H1 (cell line): Measurements from ENCODE around the gene JAKMIP2. TPM values are rescaled to one million over a fixed set of nuclear protein-coding genes. Genes with fewer than 3 reads are reported as not detected.

ENCODE experiments used
- CTCF ChIA-PET: fragments of 300-600 bp; sonication (Branson Sonifier 250); formaldehyde crosslinking; loops from one replicate; lab custom pipeline; 2021; ENCODE audit not compliant: partially characterized antibody; lab: Charles Lee
- POLR2A ChIA-PET: fragments of 300-600 bp; sonication (Branson Sonifier 250); formaldehyde crosslinking; loops from one replicate; lab custom pipeline; 2021; ENCODE audit warnings: inconsistent platforms; ENCODE audit not compliant: partially characterized antibody; lab: Charles Lee
- DNase-seq, 2 experiments: peaks; one replicate each; pipeline versions ENCODE4 v3.0.0 to v3.0.0-alpha.2; 2010 to 2022; ENCODE audit warnings: low spot score in 2 of 2, low read depth in 1 of 2, mixed read lengths in 1 of 2
- FAIRE-seq: peaks from 2 replicates; lab custom pipeline; 2011; peaks lifted over from hg19 to GRCh38; lab: Jason Lieb, UNC
- H2AFZ ChIP-seq: 2 replicates; pipeline ENCODE4 v1.8.1; 2012; ENCODE audit warnings: low read length, inconsistent platforms
- H2AK5ac ChIP-seq: 2 replicates; pipeline ENCODE4 v1.6.1; 2013; ENCODE audit warnings: low read depth, low read length
- H2BK120ac ChIP-seq: replicated peaks from 2 replicates; pipeline ENCODE3; 2013; ENCODE audit warnings: low read depth, low read length, inconsistent platforms
- H2BK12ac ChIP-seq: 2 replicates; pipeline ENCODE4 v1.6.1; 2013; ENCODE audit warnings: low read depth, low read length
- H2BK15ac ChIP-seq: 2 replicates; pipeline ENCODE4 v1.6.1; 2013; ENCODE audit warnings: low read length
- H2BK20ac ChIP-seq: 2 replicates; pipeline ENCODE4 v1.6.1; 2013; ENCODE audit warnings: low read length
- H2BK5ac ChIP-seq: 2 replicates; pipeline ENCODE4 v1.6.1; 2013; ENCODE audit warnings: low read depth, low read length
- H3K14ac ChIP-seq: 2 replicates; pipeline ENCODE4 v1.6.1; 2013; ENCODE audit warnings: inconsistent platforms; ENCODE audit not compliant: insufficient read length
- H3K18ac ChIP-seq: 2 replicates; pipeline ENCODE4 v1.6.1; 2013; ENCODE audit warnings: low read length; ENCODE audit errors: extremely low read depth
- H3K23ac ChIP-seq: 2 replicates; pipeline ENCODE4 v1.6.1; 2013; ENCODE audit warnings: inconsistent platforms; ENCODE audit not compliant: insufficient read length
- H3K23me2 ChIP-seq: 2 replicates; pipeline ENCODE4 v1.6.1; 2013; ENCODE audit warnings: low read depth, low read length
- H3K27ac ChIP-seq: 2 replicates; pipeline ENCODE4 v1.6.1; 2011; ENCODE audit warnings: low read depth, low read length, inconsistent platforms
- H3K27me3 ChIP-seq, 4 experiments: replicated peaks in 1 of 4; 1 replicate in 1 of 4; 2 replicates in 3 of 4; pipeline versions ENCODE4 v1.6.1 to v1.8.1; 2011 to 2013; ENCODE audit warnings: low read length in 3 of 4, mild to moderate bottlenecking in 3 of 4, inconsistent platforms in 2 of 4, mixed read lengths in 2 of 4, moderate library complexity in 1 of 4; ENCODE audit not compliant: control insufficient read depth in 3 of 4, insufficient read depth in 3 of 4; ENCODE audit errors: extremely low read depth in 1 of 4
- H3K36me3 ChIP-seq, 4 experiments: 2 replicates each; pipeline versions ENCODE4 v1.6.1 to v1.8.1; 2011 to 2013; ENCODE audit warnings: mild to moderate bottlenecking in 4 of 4, low read length in 3 of 4, moderate library complexity in 2 of 4, control low read depth in 1 of 4, inconsistent platforms in 1 of 4; ENCODE audit not compliant: insufficient read depth in 4 of 4, control insufficient read depth in 2 of 4
- H3K4ac ChIP-seq: replicated peaks from 2 replicates; pipeline ENCODE3; 2013; ENCODE audit warnings: low read length, low read depth, mixed read lengths, inconsistent platforms; ENCODE audit not compliant: insufficient read length
- H3K4me1 ChIP-seq, 4 experiments: replicated peaks in 1 of 4; 1 replicate in 1 of 4; 2 replicates in 3 of 4; pipeline versions ENCODE4 v1.6.1 to v1.8.1; 2011 to 2013; ENCODE audit warnings: low read length in 3 of 4, inconsistent platforms in 2 of 4, mixed read lengths in 1 of 4; ENCODE audit not compliant: insufficient read depth in 4 of 4, control insufficient read depth in 3 of 4
- H3K4me2 ChIP-seq, 2 experiments: 2 replicates each; pipeline versions ENCODE4 v1.6.1 to v1.8.1; 2011 to 2013; ENCODE audit warnings: low read depth in 2 of 2, low read length in 2 of 2, control low read depth in 1 of 2, inconsistent platforms in 1 of 2, mild to moderate bottlenecking in 1 of 2; ENCODE audit not compliant: insufficient read depth in 1 of 2
- H3K4me3 ChIP-seq, 4 experiments: fragments of 200-600, 300-600 bp in 1 of 4; sonication (generic), shearing (Covaris generic), sonication (Bioruptor Twin) in 1 of 4; 2 replicates each; pipeline versions ENCODE4 v1.5.1 to v1.8.1; 2011 to 2016; ENCODE audit warnings: low read length in 4 of 4, low read depth in 3 of 4, control low read depth in 2 of 4, inconsistent platforms in 2 of 4, mild to moderate bottlenecking in 2 of 4, mixed read lengths in 1 of 4, moderate library complexity in 1 of 4; ENCODE audit not compliant: insufficient read depth in 2 of 4; ENCODE audit errors: extremely low read depth in 1 of 4
- H3K56ac ChIP-seq: replicated peaks from 2 replicates; pipeline ENCODE3; 2013; ENCODE audit warnings: low read depth, mild to moderate bottlenecking, mixed read lengths, low read length, inconsistent platforms; ENCODE audit not compliant: insufficient read length
- H3K79me1 ChIP-seq: 2 replicates; pipeline ENCODE4 v1.6.1; 2013; ENCODE audit warnings: low read depth, low read length, control low read depth
- H3K79me2 ChIP-seq, 2 experiments: 2 replicates each; pipeline versions ENCODE4 v1.6.1 to v1.8.1; 2012 to 2013; ENCODE audit warnings: low read length in 2 of 2, mild to moderate bottlenecking in 2 of 2, inconsistent platforms in 1 of 2; ENCODE audit not compliant: insufficient read depth in 2 of 2, control insufficient read depth in 1 of 2
- H3K9ac ChIP-seq, 4 experiments: replicated peaks in 1 of 4; 1 replicate in 1 of 4; 2 replicates in 3 of 4; pipeline versions ENCODE4 v1.6.1 to v1.8.1; 2011 to 2013; ENCODE audit warnings: low read depth in 3 of 4, low read length in 3 of 4, control low read depth in 2 of 4, mild to moderate bottlenecking in 2 of 4, moderate library complexity in 2 of 4, inconsistent platforms in 1 of 4; ENCODE audit errors: extremely low read depth in 1 of 4
- H3K9me3 ChIP-seq, 2 experiments: 2 replicates each; pipeline versions ENCODE4 v1.6.1 to v1.8.1; 2012 to 2013; ENCODE audit warnings: mild to moderate bottlenecking in 2 of 2, moderate library complexity in 2 of 2, control low read depth in 1 of 2, inconsistent platforms in 1 of 2, low read depth in 1 of 2, low read length in 1 of 2, mixed read lengths in 1 of 2; ENCODE audit not compliant: insufficient read depth in 2 of 2
- H4K20me1 ChIP-seq, 2 experiments: replicated peaks in 1 of 2; 2 replicates each; pipeline versions ENCODE3 to v1.8.1; 2011 to 2013; ENCODE audit warnings: inconsistent platforms in 2 of 2, low read length in 2 of 2, mild to moderate bottlenecking in 1 of 2; ENCODE audit not compliant: insufficient read depth in 2 of 2, control insufficient read depth in 1 of 2
- H4K5ac ChIP-seq: 2 replicates; pipeline ENCODE4 v1.6.1; 2013; ENCODE audit warnings: low read length, low read depth, mixed read lengths, inconsistent platforms; ENCODE audit not compliant: insufficient read length
- H4K8ac ChIP-seq: 2 replicates; pipeline ENCODE4 v1.8.0; 2013; ENCODE audit warnings: mild to moderate bottlenecking, moderate library complexity, low read length, inconsistent platforms; ENCODE audit not compliant: insufficient read depth; ENCODE audit errors: extremely low read depth
- H4K91ac ChIP-seq: replicated peaks from 2 replicates; pipeline ENCODE3; 2013; ENCODE audit warnings: low read length, mixed read lengths, inconsistent platforms; ENCODE audit not compliant: insufficient read length
- CEBPB ChIP-seq: IDR thresholded peaks from 2 replicates; pipeline ENCODE4 v1.6.1; 2012; ENCODE audit warnings: low read depth, low read length
- FOSL1 ChIP-seq: IDR thresholded peaks from 2 replicates; pipeline ENCODE4 v1.6.1; 2011; ENCODE audit warnings: mild to moderate bottlenecking, low read depth, low read length, moderate library complexity; ENCODE audit not compliant: insufficient read depth
- YY1 ChIP-seq: IDR thresholded peaks from 2 replicates; pipeline ENCODE4 v1.6.1; 2011; ENCODE audit warnings: low read depth, mild to moderate bottlenecking, low read length
- WGBS, 2 experiments: shearing (Covaris generic) in 1 of 2; methylation state at CpG; one replicate each; pipeline versions ENCODE4 v1.1.6 to v1.1.7; 2013 to 2015; ENCODE audit warnings: low lambda C conversion rate in 2 of 2, mixed read lengths in 2 of 2, inconsistent platforms in 1 of 2, low coverage in 1 of 2, missing lambda C conversion rate in 1 of 2; ENCODE audit not compliant: insufficient replicate concordance in 2 of 2, insufficient coverage in 1 of 2, insufficient read length in 1 of 2; ENCODE audit errors: extremely low coverage in 1 of 2, missing lambda C conversion rate in 1 of 2; 5-methylcytosine and 5-hydroxymethylcytosine counted together
- polyA plus RNA-seq, 7 experiments: library from polyadenylated mRNA; depleted of rRNA in 3 of 7; stranded (reverse) in 5 of 7; unstranded in 2 of 7; fragments of >200 nt in 5 of 7; fragments of 200-250 nt in 2 of 7; gene quantifications; 1 replicate in 5 of 7; 2 replicates in 1 of 7; 4 replicates in 1 of 7; pipeline versions ENCODE4 v1.2.1 to v1.2.3, GENCODE V29; 2011 to 2013; ENCODE audit warnings: missing spikeins in 2 of 7, mixed read lengths in 2 of 7
- total RNA-seq: library from RNA; stranded (reverse); fragmentation: NEBNext Ultra II Directional; extraction: Animal tissue kit (Norgen Biotek cat#: 25700); gene quantifications from 2 replicates; pipeline ENCODE4 v1.2.1, GENCODE V29; 2021

Gene JAKMIP2
- total and polyA plus RNA-seq, 2 of the 8 experiments (the other 6 are each of a cell fraction or from before 2014, with no cell fraction given), result 2.4 to 13.6 TPM

- no peak overlapping the region for H2BK5ac ChIP-seq
- H3K4me1 ChIP-seq, result peaks cover 0 to 1% (median 0%) of the 10 kb centered on the region in 4 experiments; a peak in 3 of 7 replicates
- POLR2A ChIA-PET, result interaction anchor here (1.6 to 1.9 kb wide), 2 partner anchors 10 to 44 kb away, joined by 3 to 4 read pairs; no protein-coding TSS in a partner anchor
- no peak overlapping the region for H2BK15ac ChIP-seq
- no peak overlapping the region for H4K8ac ChIP-seq
- H2BK12ac ChIP-seq, result no peak overlapping the region
- 81% methylated on average over 4 of the region's 4 CpGs; no CpG with 5 or more reads in 1 of the 2 experiments for WGBS, 2 experiments
- H4K5ac ChIP-seq, result no peak overlapping the region
- H3K4ac ChIP-seq, result no peak overlapping the region
- no peak overlapping the region for H3K56ac ChIP-seq
- H4K91ac ChIP-seq, result no peak overlapping the region
- no peak overlapping the region for H3K23ac ChIP-seq
- no peak overlapping the region for H2BK20ac ChIP-seq
- no peak overlapping the region for H2BK120ac ChIP-seq
- no peak overlapping the region for H2AFZ ChIP-seq
- no peaks in the 10 kb centered on the region for H4K20me1 ChIP-seq
- no peak overlapping the region for H3K18ac ChIP-seq
- FAIRE-seq (no peak), DNase-seq (no peak)
- H3K23me2 ChIP-seq, result no peaks in the 10 kb centered on the region
- H3K4me2 ChIP-seq, result no peak overlapping the region
- H2AK5ac ChIP-seq, result no peak overlapping the region
- no peak overlapping the region for H3K9ac ChIP-seq
- H3K4me3 ChIP-seq, result no peak overlapping the region
- H3K79me1 ChIP-seq, result no peaks in the 10 kb centered on the region
- H3K79me2 ChIP-seq, result peaks cover 0 to 6% of the 10 kb centered on the region in 2 experiments; a peak in 1 of 4 replicates
- H3K27me3 ChIP-seq, result no peaks in the 10 kb centered on the region
- H3K9me3 ChIP-seq, result no peaks in the 10 kb centered on the region
- no peak overlapping the region for H3K14ac ChIP-seq
- no peak overlapping the region for H3K27ac ChIP-seq
- CTCF ChIA-PET, result interaction anchor here (0.9 to 1.0 kb wide), 2 partner anchors 24 to 90 kb away, joined by 3 to 4 read pairs; no protein-coding TSS in a partner anchor
- no peaks in the 10 kb centered on the region; a peak in 2 of 8 replicates for H3K36me3 ChIP-seq
- TF ChIP-seq YY1 (no peak), FOSL1 (no peak), CEBPB (no peak)
Observed at GRCh38 chr5:147732291-147732883, 50.1 kb downstream of the JAKMIP2 start.
